Keratinocyte (primary cell): ENCODE data around the gene PARP3.

Experiments
- CTCF ChIP-seq, 3 experiments: IDR thresholded peaks in 1 of 3; conservative IDR thresholded peaks in 1 of 3; optimal IDR thresholded peaks in 1 of 3; 2 replicates in 2 of 3; 3 replicates in 1 of 3; pipeline versions ENCODE3 to v1.5.1; 2011; ENCODE audit warnings: low read length in 3 of 3, mild to moderate bottlenecking in 3 of 3, moderate library complexity in 2 of 3, control low read depth in 1 of 3, inconsistent platforms in 1 of 3; ENCODE audit not compliant: insufficient read depth in 2 of 3; ENCODE audit errors: extremely low read depth in 1 of 3
- EZH2 ChIP-seq: IDR thresholded peaks from one replicate; pipeline ENCODE4 v1.6.1; 2012; ENCODE audit warnings: inconsistent platforms, mild to moderate bottlenecking, low read length, moderate library complexity

- TF ChIP-seq CTCF (optimal IDR thresholded peaks at IDR 0.05 in 1 of 3, IDR thresholded peaks at IDR 0.05 in 1 of 3, conservative IDR thresholded peaks at IDR 0.05 in 1 of 3; ENCODE audit: extremely low read depth in 1 of 3, insufficient read depth in 2 of 3, low read length in 3 of 3) = no peak
- TF ChIP-seq EZH2 = no peak
These were observed 46.4 kb downstream of the PARP3 start for GRCh38 chr3:51988286-51989146.
